ENCODE data around the gene ROBO1.

GRCh38 chr3:78831446-78831972 is 936.3 kb downstream of the ROBO1 start:
- no peak for TF ChIP-seq CTCF (IDR thresholded peaks at IDR 0.05; ENCODE audit: insufficient read depth, low read length, poor library complexity, severe bottlenecking)
- no peak for TF ChIP-seq EZH2phosphoT487 (conservative IDR thresholded peaks at IDR 0.05; ENCODE audit: low read length)
